ENCODE data around the gene CDH15. TPM values are rescaled to one million over a fixed set of nuclear protein-coding genes. Genes with fewer than 3 reads are reported as not detected.
A peak's percentile ranks its signal among the peaks of the same experiment; 100 is the strongest.

CDH15 gene
- total and polyA plus RNA-seq, 9 of the 15 experiments (the other 6 are each of a cell fraction or from before 2014, with no cell fraction given) = 0.07 to 0.18 TPM; not detected in 7

GRCh38 chr16:89216315-89217137 lies 45.0 kb downstream of the CDH15 start (continued):
- TF ChIP-seq ZNF318 (IDR thresholded peaks at IDR 0.05; ENCODE audit: borderline replicate concordance in 1 of 2, low read depth in 1 of 2) (peak in 1 of 2 experiments; percentile 93; a peak in 2 of 4 replicates), HDAC2 (IDR thresholded peaks at IDR 0.05) (peak; percentile 93), ZNF551 (CRISPR knock-in tag; IDR thresholded peaks at IDR 0.05) (no peak), KLF6 (CRISPR knock-in tag; IDR thresholded peaks at IDR 0.05; ENCODE audit: borderline replicate concordance) (no peak), SLC30A9 (CRISPR knock-in tag; IDR thresholded peaks at IDR 0.05) (no peak), BRD4 (IDR thresholded peaks at IDR 0.05) (no peak), ZNF512 (tag; IDR thresholded peaks at IDR 0.05) (no peak), PYGO2 (tag; IDR thresholded peaks at IDR 0.05) (no peak), CXXC5 (CRISPR knock-in tag; IDR thresholded peaks at IDR 0.05) (peak; percentile 67; the same call in 1 of the 2 replicates), C11orf30 (IDR thresholded peaks at IDR 0.05; ENCODE audit: low read depth) (peak; percentile 32; the same call in 1 of the 2 replicates), NRF1 (conservative IDR thresholded peaks at IDR 0.05 in 1 of 2, IDR thresholded peaks at IDR 0.05 in 1 of 2) (0 out of 4 replicates have a peak, but pooled peaks have one; percentile 31 to 32), MTA2 (IDR thresholded peaks at IDR 0.05; ENCODE audit: low read depth) (0 out of 2 replicates have a peak, but pooled peaks have one; percentile 17), CTCFL (IDR thresholded peaks at IDR 0.05; ENCODE audit: borderline replicate concordance, insufficient read depth, low read depth, low read length, poor library complexity, severe bottlenecking) (peak; percentile 15), MED1 (CRISPR knock-in tag; IDR thresholded peaks at IDR 0.05; ENCODE audit: borderline replicate concordance) (no peak), ZNF282 (CRISPR knock-in tag; IDR thresholded peaks at IDR 0.05) (0 out of 2 replicates have a peak, but pooled peaks have one; percentile 36), GATAD2A (IDR thresholded peaks at IDR 0.05) (no peak)

All from K562 (cell line).